Trophoblast cell (in vitro differentiated cells and primary cell): ENCODE measurements around the gene TNFRSF17. TPM values are rescaled to one million over a fixed set of nuclear protein-coding genes. Genes with fewer than 3 reads are reported as not detected.
"Not testable (repeated sequence)": the region's sequence is repeated elsewhere in the genome, so short reads cannot be mapped to it uniquely, and the experiment has no call there.

Experiments
- DNase-seq, 2 donors: peaks; one replicate each; pipeline ENCODE4 v3.0.0-alpha.2; 2016
- H2AFZ ChIP-seq: 2 replicates; pipeline ENCODE4 v1.6.1; 2013; ENCODE audit warnings: low read length, moderate library complexity, mild to moderate bottlenecking; ENCODE audit not compliant: insufficient read depth, poor library complexity
- H2AK5ac ChIP-seq: 2 replicates; pipeline ENCODE4 v1.6.1; 2013; ENCODE audit warnings: mild to moderate bottlenecking, low read length
- H2BK120ac ChIP-seq: 2 replicates; pipeline ENCODE4 v1.6.1; 2013; ENCODE audit warnings: low read length, mild to moderate bottlenecking, moderate library complexity; ENCODE audit not compliant: insufficient read depth, poor library complexity
- H2BK12ac ChIP-seq: 2 replicates; pipeline ENCODE4 v1.6.1; 2013; ENCODE audit warnings: mild to moderate bottlenecking, low read length, moderate library complexity
- H2BK5ac ChIP-seq: 2 replicates; pipeline ENCODE4 v1.6.1; 2013; ENCODE audit warnings: low read length, low read depth, moderate library complexity, mild to moderate bottlenecking; ENCODE audit not compliant: poor library complexity
- H3K14ac ChIP-seq: 2 replicates; pipeline ENCODE4 v1.6.1; 2013; ENCODE audit warnings: mild to moderate bottlenecking, low read length
- H3K18ac ChIP-seq: 2 replicates; pipeline ENCODE4 v1.6.1; 2013; ENCODE audit warnings: mild to moderate bottlenecking, low read length
- H3K23ac ChIP-seq: 2 replicates; pipeline ENCODE4 v1.6.1; 2013; ENCODE audit warnings: low read length
- H3K27ac ChIP-seq: 2 replicates; pipeline ENCODE4 v1.5.1; 2013; ENCODE audit warnings: low read depth, mild to moderate bottlenecking, inconsistent platforms, low read length, moderate library complexity
- H3K27me3 ChIP-seq: 2 replicates; pipeline ENCODE4 v1.6.1; 2013; ENCODE audit warnings: inconsistent platforms, mild to moderate bottlenecking, low read length, moderate library complexity; ENCODE audit not compliant: insufficient read depth
- H3K36me3 ChIP-seq, 2 experiments: 1 replicate in 1 of 2; 2 replicates in 1 of 2; pipeline ENCODE4 v1.6.1; 2013; ENCODE audit warnings: low read length in 2 of 2, mild to moderate bottlenecking in 2 of 2, moderate library complexity in 1 of 2; ENCODE audit not compliant: insufficient read depth in 2 of 2, control insufficient read depth in 1 of 2
- H3K4ac ChIP-seq: 2 replicates; pipeline ENCODE4 v1.6.1; 2013; ENCODE audit warnings: low read depth, mild to moderate bottlenecking, low read length, moderate library complexity
- H3K4me1 ChIP-seq, 2 experiments: 1 replicate in 1 of 2; 2 replicates in 1 of 2; pipeline ENCODE4 v1.6.1; 2013; ENCODE audit warnings: low read length in 2 of 2, mild to moderate bottlenecking in 2 of 2, moderate library complexity in 1 of 2; ENCODE audit not compliant: insufficient read depth in 2 of 2, control insufficient read depth in 1 of 2
- H3K4me2 ChIP-seq: 2 replicates; pipeline ENCODE4 v1.6.1; 2013; ENCODE audit warnings: inconsistent platforms, mild to moderate bottlenecking, low read length, moderate library complexity
- H3K4me3 ChIP-seq: 2 replicates; pipeline ENCODE4 v1.5.1; 2013; ENCODE audit warnings: mild to moderate bottlenecking, low read depth, low read length, inconsistent platforms
- H3K79me1 ChIP-seq: one replicate; pipeline ENCODE4 v1.6.1; 2013; ENCODE audit warnings: low read length
- H3K79me2 ChIP-seq: 2 replicates; pipeline ENCODE4 v1.6.1; 2013; ENCODE audit warnings: low read length, mild to moderate bottlenecking; ENCODE audit not compliant: control insufficient read depth, insufficient read depth, poor library complexity
- H3K9ac ChIP-seq: 2 replicates; pipeline ENCODE4 v1.6.1; 2013; ENCODE audit warnings: mild to moderate bottlenecking, low read length
- H3K9me3 ChIP-seq: 2 replicates; pipeline ENCODE4 v1.6.1; 2013; ENCODE audit warnings: low read depth, mild to moderate bottlenecking, control low read depth, inconsistent platforms, low read length; ENCODE audit not compliant: insufficient read depth
- H4K12ac ChIP-seq: 2 replicates; pipeline ENCODE4 v1.6.1; 2013; ENCODE audit warnings: low read depth, mild to moderate bottlenecking, low read length, moderate library complexity
- H4K8ac ChIP-seq: 2 replicates; pipeline ENCODE4 v1.6.1; 2013; ENCODE audit warnings: low read depth, mild to moderate bottlenecking, low read length, moderate library complexity
- H4K91ac ChIP-seq: one replicate; pipeline ENCODE4 v1.6.1; 2013; ENCODE audit warnings: low read depth, mild to moderate bottlenecking, low read length, moderate library complexity
- WGBS: extraction: QIAGEN DNeasy Blood & Tissue Kit; methylation state at CpG from one replicate; pipeline ENCODE4 v1.1.7; 2013; ENCODE audit warnings: missing lambda C conversion rate; ENCODE audit not compliant: insufficient read length, insufficient coverage; ENCODE audit errors: extremely low coverage; 5-methylcytosine and 5-hydroxymethylcytosine counted together
- polyA plus RNA-seq: library from polyadenylated mRNA; stranded (reverse); fragments of 200-250 nt; gene quantifications from 2 replicates; pipeline ENCODE4 v1.2.3, GENCODE V29; 2013

Gene TNFRSF17
- polyA plus RNA-seq: not detected in 2 replicates

GRCh38 chr16:11964761-11965551 lies at the start of gene TNFRSF17:
Gene TNFRSF17, plus strand, starts transcription at chr16:11965210. Its CDS starts 115 bp downstream, at chr16:11965325.
- no CpG with 5 or more reads among the region's 9 CpGs for WGBS

GRCh38 chr16:11915644-11916523 lies 49.1 kb upstream of the TNFRSF17 start, which contains the start of gene GSPT1:
Gene GSPT1, minus strand, starts transcription at chr16:11915956. Its CDS starts 236 bp downstream, at chr16:11915720.
- no CpG with 5 or more reads among the region's 84 CpGs for WGBS
- Histone ChIP-seq H2AFZ (peak within 1 kb of the TSS; percentile 87), H3K18ac (peak within 1 kb of the TSS; percentile 64), H3K27ac (peak within 1 kb of the TSS; percentile 52), H3K4me1 (peaks cover 5 to 11% of the 10 kb centered on the region in 2 experiments), H2BK12ac (no peak within 1 kb of the TSS), H4K91ac (peak within 1 kb of the TSS; percentile 58), H3K14ac (peak within 1 kb of the TSS; percentile 73), H3K4me2 (peak within 1 kb of the TSS; percentile 90), H3K36me3 (peaks cover 0 to 2% of the 10 kb centered on the region in 2 experiments), H3K23ac (no peak within 1 kb of the TSS), H4K12ac (peak within 1 kb of the TSS; percentile 66), H3K27me3 (peaks cover 2% of the 10 kb centered on the region), H2BK5ac (peak within 1 kb of the TSS; percentile 48), H3K9ac (peak within 1 kb of the TSS; percentile 79), H2BK120ac (peak within 1 kb of the TSS; percentile 48), H3K79me1 (peaks cover 12% of the 10 kb centered on the region), H3K79me2 (peaks cover 22% of the 10 kb centered on the region), H3K9me3 (no peaks in the 10 kb centered on the region), H3K4me3 (peak within 1 kb of the TSS; percentile 97), H3K4ac (peak within 1 kb of the TSS; percentile 53), H4K8ac (peak within 1 kb of the TSS; percentile 95), H2AK5ac (peak within 1 kb of the TSS; percentile 27)
- peak; percentile 99 for DNase-seq

More at GRCh38 chr16:11964761-11965551, at the start of gene TNFRSF17:
- Histone ChIP-seq H3K9ac (no peak within 1 kb of the TSS), H3K79me2 (no peaks in the 10 kb centered on the region), H3K4me3 (no peak within 1 kb of the TSS), H3K4me1 (no peaks in the 10 kb centered on the region), H3K27ac (no peak within 1 kb of the TSS), H2AK5ac (no peak within 1 kb of the TSS), H3K9me3 (no peaks in the 10 kb centered on the region), H2AFZ (no peak within 1 kb of the TSS), H4K91ac (no peak within 1 kb of the TSS), H3K18ac (no peak within 1 kb of the TSS), H3K23ac (no peak within 1 kb of the TSS), H4K12ac (no peak within 1 kb of the TSS), H3K14ac (no peak within 1 kb of the TSS), H2BK120ac (no peak within 1 kb of the TSS), H3K4ac (no peak within 1 kb of the TSS), H2BK12ac (no peak within 1 kb of the TSS), H3K4me2 (no peak within 1 kb of the TSS), H2BK5ac (no peak within 1 kb of the TSS), H3K79me1 (no peaks in the 10 kb centered on the region), H4K8ac (no peak within 1 kb of the TSS), H3K36me3 (no peaks in the 10 kb centered on the region), H3K27me3 (no peaks in the 10 kb centered on the region)
- no peak for DNase-seq

GRCh38 chr16:11916524-11917285 lies 48.3 kb upstream of the TNFRSF17 start:
- peaks cover 22% of the 10 kb centered on the region for H3K79me2 ChIP-seq
- H2AFZ ChIP-seq: peak overlapping the region; percentile 87
- no peak overlapping the region for H2BK12ac ChIP-seq
- H2AK5ac ChIP-seq: no peak overlapping the region
- H3K4me3 ChIP-seq: no peak overlapping the region
- peak overlapping the region; percentile 79 for H3K9ac ChIP-seq
- peak in 1 of 2 donors; percentile 35 for DNase-seq
- H4K8ac ChIP-seq: peak overlapping the region; percentile 95
- H3K14ac ChIP-seq: no peak overlapping the region
- peak overlapping the region; percentile 90 for H3K4me2 ChIP-seq
- H3K27me3 ChIP-seq: peaks cover 2% of the 10 kb centered on the region
- no peak overlapping the region for H3K23ac ChIP-seq
- peaks cover 5 to 11% of the 10 kb centered on the region in 2 experiments for H3K4me1 ChIP-seq
- H3K18ac ChIP-seq: no peak overlapping the region
- H3K4ac ChIP-seq: no peak overlapping the region
- H2BK5ac ChIP-seq: no peak overlapping the region
- peaks cover 0 to 2% of the 10 kb centered on the region in 2 experiments for H3K36me3 ChIP-seq
- H3K79me1 ChIP-seq: peaks cover 12% of the 10 kb centered on the region
- H3K27ac ChIP-seq: no peak overlapping the region
- H2BK120ac ChIP-seq: no peak overlapping the region
- peak overlapping the region; percentile 15 for H4K91ac ChIP-seq
- no peaks in the 10 kb centered on the region for H3K9me3 ChIP-seq
- no CpG with 5 or more reads among the region's 13 CpGs for WGBS
- H4K12ac ChIP-seq: peak overlapping the region; percentile 52

- not testable (repeated sequence) for H3K79me2 ChIP-seq, H3K9me3 ChIP-seq, H3K4me3 ChIP-seq, H2BK12ac ChIP-seq, H4K91ac ChIP-seq, H3K27ac ChIP-seq, H3K23ac ChIP-seq, H2BK5ac ChIP-seq, H3K36me3 ChIP-seq, H2BK120ac ChIP-seq, H2AFZ ChIP-seq, DNase-seq, H3K27me3 ChIP-seq, H2AK5ac ChIP-seq, H4K12ac ChIP-seq, H3K18ac ChIP-seq, H3K9ac ChIP-seq, H3K4me1 ChIP-seq, H3K4me2 ChIP-seq, H3K14ac ChIP-seq, H3K79me1 ChIP-seq, H4K8ac ChIP-seq, H3K4ac ChIP-seq
- no CpG with 5 or more reads among the region's 10 CpGs for WGBS
Observed at GRCh38 chr16:11924046-11924445, 41.0 kb upstream of the TNFRSF17 start.
